Endothelial cell (in vitro differentiated cells): Measurements from ENCODE around the gene COL13A1. TPM values are rescaled to one million over a fixed set of nuclear protein-coding genes. Genes with fewer than 3 reads are reported as not detected.

Experiments used
- DNase-seq: peaks from one replicate; pipeline ENCODE4 v3.0.0; 2021; ENCODE audit warnings: low spot score
- H3K27ac Mint-ChIP-seq: one replicate; pipeline ENCODE4 v1.8.0; 2021; ENCODE audit warnings: mixed read lengths, inconsistent platforms; ENCODE audit not compliant: unreplicated experiment
- H3K27me3 Mint-ChIP-seq: one replicate; pipeline ENCODE4 v1.8.0; 2021; ENCODE audit warnings: mild to moderate bottlenecking, moderate library complexity, mixed read lengths, inconsistent platforms; ENCODE audit not compliant: unreplicated experiment
- H3K36me3 Mint-ChIP-seq: one replicate; pipeline ENCODE4 v1.8.0; 2021; ENCODE audit warnings: mild to moderate bottlenecking, low read depth, mixed read lengths, inconsistent platforms; ENCODE audit not compliant: unreplicated experiment
- H3K4me1 Mint-ChIP-seq: one replicate; pipeline ENCODE4 v1.8.0; 2021; ENCODE audit warnings: mild to moderate bottlenecking, mixed read lengths, inconsistent platforms; ENCODE audit not compliant: unreplicated experiment
- H3K4me3 Mint-ChIP-seq: one replicate; pipeline ENCODE4 v1.8.0; 2021; ENCODE audit warnings: mild to moderate bottlenecking, mixed read lengths, inconsistent platforms; ENCODE audit not compliant: unreplicated experiment
- H3K9me3 Mint-ChIP-seq: one replicate; pipeline ENCODE4 v1.8.0; 2021; ENCODE audit warnings: mixed read lengths, inconsistent platforms; ENCODE audit not compliant: unreplicated experiment
- CTCF ChIP-seq: fragments of 200-600 bp; sonication (generic); IDR thresholded peaks from one replicate; pipeline ENCODE4 v1.5.0; 2021; ENCODE audit warnings: antibody characterized with exemption; ENCODE audit not compliant: unreplicated experiment
- total RNA-seq: library from RNA; stranded (reverse); fragmentation: NEBNext Ultra II Directional; extraction: Animal tissue kit (Norgen Biotek cat#: 25700); gene quantifications from one replicate; pipeline ENCODE4 v1.2.1, GENCODE V29; 2021; ENCODE audit not compliant: unreplicated experiment

Gene COL13A1
- total RNA-seq, 1 donor from 2014 or later: 22.6 TPM

DNA sequence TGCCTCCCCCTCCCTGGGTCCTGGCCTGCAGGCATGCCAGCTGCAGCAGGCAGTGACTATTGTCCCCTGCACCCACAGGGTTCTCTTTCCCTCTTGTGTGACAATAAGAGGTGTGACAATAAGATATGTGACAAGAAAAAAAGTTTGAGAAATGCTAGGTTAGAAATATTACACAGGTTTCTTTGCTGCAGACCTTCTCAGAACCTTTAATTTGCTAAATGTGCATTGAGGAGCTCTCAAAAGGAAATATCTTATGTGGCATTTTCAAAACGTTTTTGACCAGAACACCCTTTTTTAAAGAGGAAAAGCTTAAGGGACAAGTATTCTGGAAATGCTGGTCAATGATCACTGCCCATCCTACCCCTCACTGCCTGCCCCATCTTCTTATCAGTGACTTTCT, 117.5 kb downstream of the COL13A1 start:
- H3K27me3 Mint-ChIP-seq: peaks cover 9% of the 10 kb centered on the region
- H3K4me3 Mint-ChIP-seq: no peak overlapping the region
- no peaks in the 10 kb centered on the region for H3K4me1 Mint-ChIP-seq
- H3K36me3 Mint-ChIP-seq: no peaks in the 10 kb centered on the region
- DNase-seq: no peak
- H3K9me3 Mint-ChIP-seq: no peaks in the 10 kb centered on the region
- TF ChIP-seq CTCF: no peak
- no peak overlapping the region for H3K27ac Mint-ChIP-seq

DNA sequence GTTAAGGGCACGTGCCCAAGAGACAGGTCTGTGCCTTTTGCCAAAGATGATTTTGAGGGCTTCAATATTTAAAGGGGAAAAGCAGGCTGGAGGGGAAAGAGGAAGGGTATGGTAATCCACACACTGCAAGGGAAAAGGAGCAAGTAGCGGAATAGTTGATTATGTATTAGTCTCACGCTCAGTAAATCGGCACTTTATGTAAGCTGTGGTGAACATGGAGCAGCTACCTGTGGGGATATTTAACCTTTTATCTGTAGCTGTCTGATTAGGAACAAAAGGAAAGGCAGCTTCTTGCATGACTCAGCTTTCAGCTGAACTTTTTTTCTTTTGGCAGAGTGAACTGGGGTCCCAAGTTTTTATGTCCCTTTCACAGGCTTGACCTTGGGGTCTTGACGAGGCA, 123.4 kb downstream of the COL13A1 start:
- DNase-seq: no peak
- no peak overlapping the region for H3K4me3 Mint-ChIP-seq
- peaks cover 9% of the 10 kb centered on the region for H3K27me3 Mint-ChIP-seq
- H3K4me1 Mint-ChIP-seq: no peaks in the 10 kb centered on the region
- TF ChIP-seq CTCF: no peak
- H3K27ac Mint-ChIP-seq: no peak overlapping the region
- no peaks in the 10 kb centered on the region for H3K9me3 Mint-ChIP-seq
- H3K36me3 Mint-ChIP-seq: peaks cover 8% of the 10 kb centered on the region

- no peak overlapping the region for H3K4me3 Mint-ChIP-seq
- no peak for TF ChIP-seq CTCF
- no peaks in the 10 kb centered on the region for H3K9me3 Mint-ChIP-seq
- H3K27ac Mint-ChIP-seq: no peak overlapping the region
- peaks cover 13% of the 10 kb centered on the region for H3K36me3 Mint-ChIP-seq
- no peaks in the 10 kb centered on the region for H3K4me1 Mint-ChIP-seq
- DNase-seq: no peak
- peaks cover 7% of the 10 kb centered on the region for H3K27me3 Mint-ChIP-seq
Observed at GRCh38 chr10:69928339-69928738, 126.6 kb downstream of the COL13A1 start.

DNA sequence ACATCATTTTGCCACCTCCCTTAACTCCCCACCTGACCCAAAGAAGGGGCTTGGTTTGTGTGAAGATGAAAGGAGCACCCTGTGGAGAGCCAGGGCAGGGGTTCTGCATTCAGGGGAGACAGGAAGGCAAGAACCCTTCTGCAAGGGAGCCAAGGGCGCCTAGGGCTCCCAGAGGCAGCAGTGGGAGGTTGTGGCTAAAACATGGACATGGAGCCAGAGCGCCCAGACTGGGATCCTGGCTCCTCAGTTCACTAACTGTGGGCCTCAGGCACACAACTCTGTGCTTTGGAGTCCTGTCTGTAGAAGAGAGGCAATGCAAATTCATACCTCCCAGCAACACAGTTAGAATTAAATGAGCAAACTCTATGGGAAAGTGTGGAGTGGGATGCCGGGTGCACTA, 127.9 kb downstream of the COL13A1 start:
- no peak for TF ChIP-seq CTCF
- H3K27me3 Mint-ChIP-seq: peaks cover 7% of the 10 kb centered on the region
- no peak for DNase-seq
- no peak overlapping the region for H3K27ac Mint-ChIP-seq
- peaks cover 13% of the 10 kb centered on the region for H3K36me3 Mint-ChIP-seq
- H3K4me1 Mint-ChIP-seq: no peaks in the 10 kb centered on the region
- H3K4me3 Mint-ChIP-seq: peak overlapping the region; percentile 25
- H3K9me3 Mint-ChIP-seq: no peaks in the 10 kb centered on the region

DNA sequence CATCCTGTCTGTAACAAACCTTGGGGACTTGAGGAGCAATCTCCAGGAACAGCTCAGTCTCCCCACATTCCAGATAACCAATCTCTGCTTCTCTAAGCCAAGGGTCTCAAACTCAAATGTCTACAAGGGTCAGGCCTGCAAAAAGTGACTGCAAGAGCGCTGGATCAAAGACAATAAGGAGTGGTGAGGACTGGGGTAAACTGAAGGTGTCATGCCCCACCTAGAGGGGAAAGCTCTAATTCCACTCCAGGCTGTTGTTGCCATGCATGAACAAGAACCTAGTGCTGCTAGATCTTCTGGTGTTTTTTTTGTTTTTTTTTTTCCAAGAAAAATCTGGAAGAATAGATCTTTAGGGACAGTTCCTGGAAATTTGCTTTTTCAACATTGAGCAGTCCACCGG, 133.1 kb downstream of the COL13A1 start:
- Mint-ChIP-seq H3K4me1 (no peaks in the 10 kb centered on the region), H3K36me3 (peaks cover 13% of the 10 kb centered on the region), H3K27me3 (peaks cover 2% of the 10 kb centered on the region)

More for the DNA sequence above, 133.1 kb downstream of the COL13A1 start:
- Mint-ChIP-seq H3K9me3 (no peaks in the 10 kb centered on the region), H3K4me3 (no peak overlapping the region), H3K27ac (no peak overlapping the region)
- no peak for DNase-seq
- no peak for TF ChIP-seq CTCF
